ENCODE data around the gene NUP85.

- TF ChIP-seq CTCF (IDR thresholded peaks at IDR 0.05) (no peak), POLR2A (IDR thresholded peaks at IDR 0.05) (no peak)
Measured at GRCh38 chr17:75270966-75271232, 65.4 kb downstream of the NUP85 start, which contains the start of gene MIF4GD.
